GM18511 (cell line): ENCODE measurements around the gene GORASP2.

ENCODE experiments used
- ATAC-seq: cut with Tn5 transposase; IDR thresholded peaks from one replicate; pipeline ENCODE4 v1.9.1; 2021; ENCODE audit warnings: mild to moderate bottlenecking, moderate library complexity; ENCODE audit not compliant: unreplicated experiment

Gene GORASP2

GRCh38 chr2:170922634-170923494 is 6.2 kb upstream of the GORASP2 start:
- ATAC-seq = no peak

GRCh38 chr2:170923799-170924198 is 5.3 kb upstream of the GORASP2 start:
- ATAC-seq = no peak

- ATAC-seq = no peak
These were observed 4.1 kb upstream of the GORASP2 start for GRCh38 chr2:170924969-170925368.

- no peak for ATAC-seq
These were observed 3.1 kb upstream of the GORASP2 start for GRCh38 chr2:170925923-170926322.

- ATAC-seq = no peak
These were observed 2.2 kb upstream of the GORASP2 start for GRCh38 chr2:170926743-170927297.

GRCh38 chr2:170928036-170928823 is 823 bp upstream of the GORASP2 start:
- ATAC-seq = no peak

- ATAC-seq = peak; percentile 29
These were observed 615 bp downstream of the GORASP2 start for GRCh38 chr2:170929686-170930050.

GRCh38 chr2:170930131-170930990 is 1.3 kb downstream of the GORASP2 start:
- peak; percentile 31 for ATAC-seq

- no peak for ATAC-seq
These were observed 1.9 kb downstream of the GORASP2 start for GRCh38 chr2:170930991-170931266.

GRCh38 chr2:170932166-170932565 is 3.1 kb downstream of the GORASP2 start:
- no peak for ATAC-seq

GRCh38 chr2:170932948-170933347 is 3.9 kb downstream of the GORASP2 start:
- no peak for ATAC-seq

GRCh38 chr2:170937709-170938379 is 8.8 kb downstream of the GORASP2 start:
- no peak for ATAC-seq

- ATAC-seq = no peak
These were observed 11.0 kb downstream of the GORASP2 start for GRCh38 chr2:170940066-170940465.

GRCh38 chr2:170942615-170943014 is 13.6 kb downstream of the GORASP2 start:
- no peak for ATAC-seq

GRCh38 chr2:170943041-170943440 is 14.0 kb downstream of the GORASP2 start:
- ATAC-seq = no peak

GRCh38 chr2:170943596-170943995 is 14.5 kb downstream of the GORASP2 start:
- no peak for ATAC-seq

- no peak for ATAC-seq
These were observed 15.5 kb downstream of the GORASP2 start for GRCh38 chr2:170944545-170944944.

GRCh38 chr2:170949415-170949814 is 20.4 kb downstream of the GORASP2 start:
- no peak for ATAC-seq

- peak; percentile 87 for ATAC-seq
These were observed 21.2 kb downstream of the GORASP2 start for GRCh38 chr2:170950221-170950761.

GRCh38 chr2:170953941-170954340 is 24.9 kb downstream of the GORASP2 start:
- no peak for ATAC-seq
